CD14-positive monocyte (primary cell): ENCODE results near the gene NDUFAF4. TPM values are rescaled to one million over a fixed set of nuclear protein-coding genes. Genes with fewer than 3 reads are reported as not detected.

Experiments
- DNase-seq, 3 donors: peaks; one replicate each; pipeline ENCODE4 v3.0.0-alpha.2; 2011 to 2022
- H2AFZ ChIP-seq: 2 replicates; pipeline ENCODE4 v1.6.0; 2012; ENCODE audit warnings: mild to moderate bottlenecking, low read depth, low read length, inconsistent platforms; ENCODE audit not compliant: insufficient read depth, poor library complexity, severe bottlenecking
- H3K27ac ChIP-seq, 2 donors: 1 replicate in 1 of 2; 2 replicates in 1 of 2; pipeline ENCODE4 v1.5.1; 2012 to 2013; ENCODE audit warnings: low read length in 2 of 2, control low read depth in 1 of 2, inconsistent platforms in 1 of 2, low read depth in 1 of 2, mild to moderate bottlenecking in 1 of 2
- H3K27me3 ChIP-seq, 2 donors: one replicate each; pipeline versions ENCODE4 v1.6.0 to v1.6.1; 2011 to 2013; ENCODE audit warnings: low read length in 2 of 2; ENCODE audit not compliant: control insufficient read depth in 2 of 2, insufficient read depth in 2 of 2
- H3K36me3 ChIP-seq, 2 donors: replicated peaks in 1 of 2; 1 replicate in 1 of 2; 2 replicates in 1 of 2; pipeline versions ENCODE4 v1.5.1 to v1.6.1; 2012 to 2013; ENCODE audit warnings: low read length in 2 of 2, control low read depth in 1 of 2, inconsistent platforms in 1 of 2, mild to moderate bottlenecking in 1 of 2; ENCODE audit not compliant: insufficient read depth in 2 of 2, control insufficient read depth in 1 of 2
- H3K4me1 ChIP-seq, 2 donors: 1 replicate in 1 of 2; 2 replicates in 1 of 2; pipeline versions ENCODE4 v1.5.1 to v1.6.1; 2012 to 2013; ENCODE audit warnings: low read length in 2 of 2, control low read depth in 1 of 2, inconsistent platforms in 1 of 2, mild to moderate bottlenecking in 1 of 2, moderate library complexity in 1 of 2; ENCODE audit not compliant: insufficient read depth in 2 of 2, control insufficient read depth in 1 of 2
- H3K4me2 ChIP-seq: replicated peaks from 2 replicates; pipeline ENCODE3; 2012; ENCODE audit warnings: low read length, moderate library complexity, mild to moderate bottlenecking; ENCODE audit not compliant: poor library complexity, severe bottlenecking; ENCODE audit errors: extremely low read depth
- H3K4me3 ChIP-seq, 3 experiments: fragments of 200-600 bp in 1 of 3; sonication (generic) in 1 of 3; replicated peaks in 1 of 3; 1 replicate in 2 of 3; 2 replicates in 1 of 3; pipeline ENCODE4 v1.5.1; 2011 to 2013; ENCODE audit warnings: low read length in 3 of 3, mild to moderate bottlenecking in 3 of 3, control low read depth in 2 of 3, low read depth in 2 of 3, inconsistent platforms in 1 of 3, moderate library complexity in 1 of 3
- H3K79me2 ChIP-seq: 2 replicates; pipeline ENCODE4 v1.6.0; 2012; ENCODE audit warnings: mild to moderate bottlenecking, control low read depth, inconsistent platforms, low read length, moderate library complexity; ENCODE audit not compliant: insufficient read depth
- H3K9ac ChIP-seq: 2 replicates; pipeline ENCODE4 v1.6.0; 2017; ENCODE audit warnings: low read length, mild to moderate bottlenecking; ENCODE audit not compliant: insufficient read depth, poor library complexity, severe bottlenecking
- H3K9me3 ChIP-seq, 2 donors: replicated peaks in 1 of 2; 1 replicate in 1 of 2; 2 replicates in 1 of 2; pipeline versions ENCODE4 v1.5.1 to v1.6.1; 2012 to 2013; ENCODE audit warnings: low read length in 2 of 2, control low read depth in 1 of 2; ENCODE audit not compliant: control insufficient read depth in 1 of 2, insufficient read depth in 1 of 2
- H4K20me1 ChIP-seq: 2 replicates; pipeline ENCODE4 v1.6.0; 2012; ENCODE audit warnings: mild to moderate bottlenecking, low read length, control low read depth, moderate library complexity; ENCODE audit not compliant: insufficient read depth
- H3K27ac Mint-ChIP-seq, 7 donors: one replicate each; pipeline ENCODE4 v1.8.0; 2020; ENCODE audit warnings: mild to moderate bottlenecking in 7 of 7, mixed read lengths in 7 of 7, moderate library complexity in 6 of 7, inconsistent platforms in 2 of 7
- H3K27me3 Mint-ChIP-seq, 3 donors: one replicate each; pipeline ENCODE4 v1.8.0; 2021 to 2022; ENCODE audit warnings: low read depth in 3 of 3, mild to moderate bottlenecking in 3 of 3, mixed read lengths in 3 of 3, moderate library complexity in 3 of 3, inconsistent platforms in 1 of 3
- H3K36me3 Mint-ChIP-seq, 2 donors: one replicate each; pipeline ENCODE4 v1.8.0; 2020; ENCODE audit warnings: mixed read lengths in 2 of 2, inconsistent platforms in 1 of 2, mild to moderate bottlenecking in 1 of 2
- H3K4me1 Mint-ChIP-seq: one replicate; pipeline ENCODE4 v1.8.0; 2020; ENCODE audit warnings: mild to moderate bottlenecking, mixed read lengths
- H3K4me3 Mint-ChIP-seq, 2 donors: one replicate each; pipeline ENCODE4 v1.8.0; 2020; ENCODE audit warnings: mild to moderate bottlenecking in 2 of 2, mixed read lengths in 2 of 2, moderate library complexity in 1 of 2
- H3K9me3 Mint-ChIP-seq, 7 donors: one replicate each; pipeline ENCODE4 v1.8.0; 2020 to 2022; ENCODE audit warnings: mixed read lengths in 7 of 7, mild to moderate bottlenecking in 6 of 7, moderate library complexity in 6 of 7, inconsistent platforms in 2 of 7
- CTCF ChIP-seq: fragments of 200-600 bp; IDR thresholded peaks from one replicate; pipeline ENCODE4 v1.8.0; 2022; ENCODE audit warnings: antibody characterized with exemption, mild to moderate bottlenecking
- WGBS: methylation state at CpG from one replicate; pipeline ENCODE4 v1.1.5; 2013; ENCODE audit warnings: missing lambda C conversion rate; ENCODE audit not compliant: insufficient coverage; 5-methylcytosine and 5-hydroxymethylcytosine counted together
- intact Hi-C, 2 donors: fragments of 100-400 bp; cut with micrococcal nuclease; formaldehyde crosslinking; loops; one replicate each; pipeline versions ENCODE4 v1.15.0 to v1.15.1; 2023
- polyA plus RNA-seq, 3 donors: library from polyadenylated mRNA; depleted of rRNA in 1 of 3; unstranded in 2 of 3; stranded (reverse) in 1 of 3; fragments of 300-500 nt in 2 of 3; fragments of >200 nt in 1 of 3; fragmentation: Illumina TruSeq in 2 of 3; gene quantifications; 1 replicate in 2 of 3; 2 replicates in 1 of 3; pipeline ENCODE4 v1.2.3, GENCODE V29; 2012 to 2021
- small RNA-seq: library from RNA; depleted of rRNA; stranded (forward); fragments of <200 nt; gene quantifications from one replicate; pipeline ENCODE3, GENCODE V24; 2012; ENCODE audit warnings: low read depth; ENCODE audit not compliant: insufficient read length

The NDUFAF4 gene
- polyA plus RNA-seq, 3 donors = 7.6 to 17.5 (median 14.9) TPM

- H3K9me3 Mint-ChIP-seq = peaks cover 7 to 33% (median 13%) of the 10 kb centered on the region in 7 donors
- no peak overlapping the region for H3K27ac Mint-ChIP-seq
- H2AFZ ChIP-seq = no peak overlapping the region
- no peaks in the 10 kb centered on the region for H3K79me2 ChIP-seq
- peaks cover 0 to 5% of the 10 kb centered on the region in 2 donors for H3K9me3 ChIP-seq
- H3K27ac ChIP-seq = no peak overlapping the region
- no peaks in the 10 kb centered on the region for H4K20me1 ChIP-seq
- no peaks in the 10 kb centered on the region for H3K36me3 ChIP-seq
- intact Hi-C loops = no loop called here
- no peaks in the 10 kb centered on the region for H3K4me1 ChIP-seq
- H3K4me2 ChIP-seq = no peak overlapping the region
- H3K27me3 ChIP-seq = peaks cover 1 to 3% of the 10 kb centered on the region in 2 donors
- no peaks in the 10 kb centered on the region for H3K36me3 Mint-ChIP-seq
- H3K4me3 Mint-ChIP-seq = no peak overlapping the region
- no peak for TF ChIP-seq CTCF
- H3K9ac ChIP-seq = no peak overlapping the region
- DNase-seq = no peak
- H3K27me3 Mint-ChIP-seq = peaks cover 1 to 8% (median 2%) of the 10 kb centered on the region in 3 donors
- H3K4me1 Mint-ChIP-seq = no peaks in the 10 kb centered on the region
- no peak overlapping the region for H3K4me3 ChIP-seq
These were observed 53.2 kb downstream of the NDUFAF4 start for GRCh38 chr6:96844530-96844929.

GRCh38 chr6:96841345-96841744 is 56.3 kb downstream of the NDUFAF4 start:
- H3K4me1 Mint-ChIP-seq = peaks cover 17% of the 10 kb centered on the region
- Histone ChIP-seq H3K4me1 (peaks cover 10 to 11% of the 10 kb centered on the region in 2 donors), H3K36me3 (no peaks in the 10 kb centered on the region), H3K4me2 (no peak overlapping the region), H4K20me1 (no peaks in the 10 kb centered on the region), H3K79me2 (no peaks in the 10 kb centered on the region), H3K9ac (no peak overlapping the region), H3K4me3 (no peak overlapping the region), H3K9me3 (peaks cover 0 to 6% of the 10 kb centered on the region in 2 donors), H3K27ac (no peak overlapping the region), H2AFZ (no peak overlapping the region), H3K27me3 (peaks cover 21 to 32% of the 10 kb centered on the region in 2 donors)
- H3K36me3 Mint-ChIP-seq = peaks cover 0 to 2% of the 10 kb centered on the region in 2 donors
- intact Hi-C loops = no loop called here
- H3K27me3 Mint-ChIP-seq = peaks cover 22 to 36% (median 25%) of the 10 kb centered on the region in 3 donors
- H3K4me3 Mint-ChIP-seq = no peak overlapping the region
- H3K9me3 Mint-ChIP-seq = peaks cover 0 to 16% (median 9%) of the 10 kb centered on the region in 7 donors
- no peak for TF ChIP-seq CTCF
- no peak overlapping the region for H3K27ac Mint-ChIP-seq
- WGBS = 67% methylated on average over 1 of the region's 2 CpGs
- no peak for DNase-seq

Small RNA genes within 50 kb of the gene (small RNA-seq; reads per million reads assigned to genes)
- gene RN7SL509P = not detected

Other genes starting within 250 kb of the NDUFAF4 start
- under 1 TPM in 2 of 3 donors, not detected in 1; 0.03 to 0.07 TPM for gene GPR63, start 60.4 kb downstream of the NDUFAF4 start, polyA plus RNA-seq
- gene KLHL32, start 26.8 kb upstream of the NDUFAF4 start, polyA plus RNA-seq = not detected